HepG2 (cell line): ENCODE results near the gene PHYHIPL. TPM values are rescaled to one million over a fixed set of nuclear protein-coding genes. Genes with fewer than 3 reads are reported as not detected.

ENCODE experiments used
- BRD4 ChIP-seq: sonication (generic); formaldehyde crosslinking; IDR thresholded peaks from 2 replicates; pipeline ENCODE4 v1.4.0; 2020; ENCODE audit warnings: missing genetic modification reagents
- CBFB ChIP-seq: sonication (generic); formaldehyde crosslinking; IDR thresholded peaks from 2 replicates; pipeline ENCODE4 v1.4.0; 2020; ENCODE audit warnings: missing genetic modification reagents
- CBX5 ChIP-seq: sonication (generic); formaldehyde crosslinking; IDR thresholded peaks from 2 replicates; pipeline ENCODE4 v1.4.0; 2020; ENCODE audit warnings: missing genetic modification reagents, borderline replicate concordance
- FOXO4 ChIP-seq: sonication (generic); formaldehyde crosslinking; conservative IDR thresholded peaks from 2 replicates; pipeline ENCODE4 v1.8.1; 2023; ENCODE audit warnings: missing genetic modification reagents
- HDAC2 ChIP-seq: sonication (generic); formaldehyde crosslinking; IDR thresholded peaks from 2 replicates; pipeline ENCODE4 v1.4.0; 2020; ENCODE audit warnings: missing genetic modification reagents
- JDP2 ChIP-seq: sonication (generic); formaldehyde crosslinking; IDR thresholded peaks from 2 replicates; pipeline ENCODE4 v1.8.1; 2022; ENCODE audit warnings: missing genetic modification reagents, borderline replicate concordance
- KDM4B ChIP-seq: sonication (generic); formaldehyde crosslinking; IDR thresholded peaks from 2 replicates; pipeline ENCODE4 v1.4.0; 2020; ENCODE audit warnings: missing genetic modification reagents
- KLF9 ChIP-seq: IDR thresholded peaks from 2 replicates; pipeline ENCODE4 v1.6.1; 2016; ENCODE audit warnings: low read depth
- MIER3 ChIP-seq: IDR thresholded peaks from 2 replicates; pipeline ENCODE4 v1.6.1; 2016; ENCODE audit warnings: missing compliant biosample characterization, borderline replicate concordance
- NCOA5 ChIP-seq: sonication (generic); formaldehyde crosslinking; IDR thresholded peaks from 2 replicates; pipeline ENCODE4 v1.4.0; 2020; ENCODE audit warnings: missing genetic modification reagents
- PAWR ChIP-seq: sonication (generic); formaldehyde crosslinking; IDR thresholded peaks from 2 replicates; pipeline ENCODE4 v1.4.0; 2020; ENCODE audit warnings: missing genetic modification reagents, mild to moderate bottlenecking, borderline replicate concordance
- SRY ChIP-seq: sonication (generic); formaldehyde crosslinking; IDR thresholded peaks from 2 replicates; pipeline ENCODE4 v1.8.0; 2022; ENCODE audit warnings: mild to moderate bottlenecking, missing genetic modification reagents
- TIGD3 ChIP-seq: sonication (generic); formaldehyde crosslinking; IDR thresholded peaks from 2 replicates; pipeline ENCODE4 v1.5.1; 2020; ENCODE audit warnings: mild to moderate bottlenecking, missing genetic modification reagents, borderline replicate concordance
- ZBTB2 ChIP-seq: sonication (generic); formaldehyde crosslinking; IDR thresholded peaks from 2 replicates; pipeline ENCODE4 v1.8.0; 2022; ENCODE audit warnings: low read depth, missing genetic modification reagents
- ZBTB21 ChIP-seq: sonication (generic); formaldehyde crosslinking; IDR thresholded peaks from 2 replicates; pipeline ENCODE4 v1.4.0; 2020; ENCODE audit warnings: missing genetic modification reagents
- ZNF318 ChIP-seq: sonication (generic); formaldehyde crosslinking; IDR thresholded peaks from 2 replicates; pipeline ENCODE4 v1.4.0; 2020; ENCODE audit warnings: mild to moderate bottlenecking, missing genetic modification reagents
- ZNF546 ChIP-seq: sonication (generic); formaldehyde crosslinking; conservative IDR thresholded peaks from 2 replicates; pipeline ENCODE4 v1.8.1; 2023; ENCODE audit warnings: mild to moderate bottlenecking, missing genetic modification reagents
- ZNF672 ChIP-seq: sonication (generic); formaldehyde crosslinking; IDR thresholded peaks from 2 replicates; pipeline ENCODE4 v1.8.1; 2022; ENCODE audit warnings: missing genetic modification reagents
- polyA plus RNA-seq, 8 experiments: library from polyadenylated mRNA; depleted of rRNA in 3 of 8; stranded (reverse) in 7 of 8; unstranded in 1 of 8; fragments of >200 nt; fragmentation: Illumina TruSeq in 4 of 8; extraction: Trizol in 4 of 8; gene quantifications; 2 replicates each; pipeline versions ENCODE4 v1.2.1 to v1.2.3, GENCODE V29; 2011 to 2016; ENCODE audit warnings: low read depth in 4 of 8, missing spikeins in 1 of 8, mixed read lengths in 1 of 8; ENCODE audit not compliant: insufficient read depth in 1 of 8
- total RNA-seq, 5 experiments: library from RNA; depleted of rRNA; stranded (reverse); fragments of >200 nt; fragmentation: Illumina TruSeq; extraction: Trizol; gene quantifications; 2 replicates each; pipeline ENCODE4 v1.2.3, GENCODE V29; 2016; ENCODE audit warnings: low read depth in 1 of 5

Gene PHYHIPL
- total and polyA plus RNA-seq, 2 of the 13 experiments (the other 11 are each of a cell fraction or from before 2014, with no cell fraction given), result 40.6 to 78.5 TPM

- TF ChIP-seq CBFB (CRISPR knock-in tag) (no peak), SRY (CRISPR knock-in tag) (no peak; the same call in 1 of the 2 replicates), ZBTB2 (no peak), ZNF546 (CRISPR knock-in tag) (peak; percentile 81; the same call in 1 of the 2 replicates), CBX5 (CRISPR knock-in tag) (no peak), ZNF672 (no peak), JDP2 (CRISPR knock-in tag) (no peak), PAWR (CRISPR knock-in tag) (no peak), HDAC2 (peak; percentile 5), NCOA5 (no peak), FOXO4 (CRISPR knock-in tag) (no peak), TIGD3 (peak; percentile 84; the same call in 1 of the 2 replicates), ZBTB21 (CRISPR knock-in tag) (no peak), ZNF318 (CRISPR knock-in tag) (0 out of 2 replicates have a peak, but pooled peaks have one; percentile 21), BRD4 (peak; percentile 23; the same call in 1 of the 2 replicates), KDM4B (CRISPR knock-in tag) (no peak), KLF9 (0 out of 2 replicates have a peak, but pooled peaks have one; percentile 3), MIER3 (0 out of 2 replicates have a peak, but pooled peaks have one; percentile 38)
These were observed 754 bp upstream of the PHYHIPL start (continued) for GRCh38 chr10:59175538-59176240.
